Thyroid gland (tissue), 4 donors: Measurements from ENCODE around the gene CD300A. TPM values are rescaled to one million over a fixed set of nuclear protein-coding genes. Genes with fewer than 3 reads are reported as not detected.
A peak's percentile ranks its signal among the peaks of the same experiment; 100 is the strongest.

ENCODE experiments used
- DNase-seq, 2 donors: peaks; one replicate each; pipeline ENCODE4 v3.0.0-alpha.2; 2019
- H3K27ac ChIP-seq, 3 donors: fragments of 200-600 bp; sonication (generic); 1 replicate in 2 of 3; 2 replicates in 1 of 3; pipeline ENCODE4 v1.5.1; 2016 to 2019; ENCODE audit warnings: mild to moderate bottlenecking in 1 of 3, moderate library complexity in 1 of 3
- H3K27me3 ChIP-seq: fragments of 200-600 bp; sonication (generic); one replicate; pipeline ENCODE4 v1.5.1; 2019
- H3K36me3 ChIP-seq, 2 donors: fragments of 200-600 bp; sonication (generic); one replicate each; pipeline ENCODE4 v1.5.1; 2016 to 2019
- H3K4me1 ChIP-seq, 2 donors: fragments of 200-600 bp; sonication (generic); one replicate each; pipeline ENCODE4 v1.5.1; 2017 to 2019
- H3K4me3 ChIP-seq, 3 donors: fragments of 200-600 bp; sonication (generic); replicated peaks in 1 of 3; 1 replicate in 2 of 3; 2 replicates in 1 of 3; pipeline ENCODE4 v1.5.1; 2016; ENCODE audit warnings: mild to moderate bottlenecking in 1 of 3
- H3K9me3 ChIP-seq: fragments of 200-600 bp; sonication (generic); one replicate; pipeline ENCODE4 v1.5.1; 2017
- POLR2A ChIP-seq, 2 donors: fragments of 450-650 bp; IDR thresholded peaks; one replicate each; pipeline ENCODE4 v1.6.1; 2017; ENCODE audit warnings: antibody characterized with exemption in 2 of 2, mild to moderate bottlenecking in 2 of 2, moderate library complexity in 1 of 2
- WGBS, 2 donors: methylation state at CpG; one replicate each; pipeline ENCODE4 v1.1.5; 2017; 5-methylcytosine and 5-hydroxymethylcytosine counted together
- intact Hi-C: fragments of 100-400 bp; cut with DNase I; formaldehyde crosslinking; loops from one replicate; pipeline ENCODE4 v1.15.1; 2023
- total RNA-seq, 4 donors: library from RNA; depleted of rRNA; stranded (reverse); fragments of >200 nt; gene quantifications; one replicate each; pipeline ENCODE4 v1.2.3, GENCODE V29; 2016
- TF ChIP-seq, protein P1 (sequence below), 6 experiments: fragments of 200-600 bp in 3 of 6; fragments of 450-650 bp in 3 of 6; sonication (generic) in 3 of 6; IDR thresholded peaks; one replicate each; pipeline ENCODE4 v1.5.1; 2016 to 2019; ENCODE audit warnings: antibody characterized with exemption in 6 of 6, mild to moderate bottlenecking in 2 of 6, inconsistent platforms in 1 of 6, moderate library complexity in 1 of 6

The CD300A gene
- total RNA-seq, 4 donors from 2014 or later: 0.78 to 5.8 (median 2.1) TPM

GRCh38 chr17:74432424-74432690, 34.1 kb upstream of the CD300A start:
- DNase-seq: no peak
- intact Hi-C loops: no loop called here
- H3K9me3 ChIP-seq: no peaks in the 10 kb centered on the region
- TF ChIP-seq, protein P1, sequence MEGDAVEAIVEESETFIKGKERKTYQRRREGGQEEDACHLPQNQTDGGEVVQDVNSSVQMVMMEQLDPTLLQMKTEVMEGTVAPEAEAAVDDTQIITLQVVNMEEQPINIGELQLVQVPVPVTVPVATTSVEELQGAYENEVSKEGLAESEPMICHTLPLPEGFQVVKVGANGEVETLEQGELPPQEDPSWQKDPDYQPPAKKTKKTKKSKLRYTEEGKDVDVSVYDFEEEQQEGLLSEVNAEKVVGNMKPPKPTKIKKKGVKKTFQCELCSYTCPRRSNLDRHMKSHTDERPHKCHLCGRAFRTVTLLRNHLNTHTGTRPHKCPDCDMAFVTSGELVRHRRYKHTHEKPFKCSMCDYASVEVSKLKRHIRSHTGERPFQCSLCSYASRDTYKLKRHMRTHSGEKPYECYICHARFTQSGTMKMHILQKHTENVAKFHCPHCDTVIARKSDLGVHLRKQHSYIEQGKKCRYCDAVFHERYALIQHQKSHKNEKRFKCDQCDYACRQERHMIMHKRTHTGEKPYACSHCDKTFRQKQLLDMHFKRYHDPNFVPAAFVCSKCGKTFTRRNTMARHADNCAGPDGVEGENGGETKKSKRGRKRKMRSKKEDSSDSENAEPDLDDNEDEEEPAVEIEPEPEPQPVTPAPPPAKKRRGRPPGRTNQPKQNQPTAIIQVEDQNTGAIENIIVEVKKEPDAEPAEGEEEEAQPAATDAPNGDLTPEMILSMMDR (IDR thresholded peaks at IDR 0.05): no peak
- TF ChIP-seq POLR2A (IDR thresholded peaks at IDR 0.05): no peak
- H3K27ac ChIP-seq: peak overlapping the region; percentile 89 to 99 (median 96)
- H3K36me3 ChIP-seq: no peaks in the 10 kb centered on the region
- H3K27me3 ChIP-seq: no peaks in the 10 kb centered on the region
- WGBS, 2 donors: no CpG with 5 or more reads among the region's 33 CpGs
- peak overlapping the region; percentile 63 to 82 (median 74) for H3K4me3 ChIP-seq
- peaks cover 76 to 77% of the 10 kb centered on the region in 2 donors for H3K4me1 ChIP-seq

DNA sequence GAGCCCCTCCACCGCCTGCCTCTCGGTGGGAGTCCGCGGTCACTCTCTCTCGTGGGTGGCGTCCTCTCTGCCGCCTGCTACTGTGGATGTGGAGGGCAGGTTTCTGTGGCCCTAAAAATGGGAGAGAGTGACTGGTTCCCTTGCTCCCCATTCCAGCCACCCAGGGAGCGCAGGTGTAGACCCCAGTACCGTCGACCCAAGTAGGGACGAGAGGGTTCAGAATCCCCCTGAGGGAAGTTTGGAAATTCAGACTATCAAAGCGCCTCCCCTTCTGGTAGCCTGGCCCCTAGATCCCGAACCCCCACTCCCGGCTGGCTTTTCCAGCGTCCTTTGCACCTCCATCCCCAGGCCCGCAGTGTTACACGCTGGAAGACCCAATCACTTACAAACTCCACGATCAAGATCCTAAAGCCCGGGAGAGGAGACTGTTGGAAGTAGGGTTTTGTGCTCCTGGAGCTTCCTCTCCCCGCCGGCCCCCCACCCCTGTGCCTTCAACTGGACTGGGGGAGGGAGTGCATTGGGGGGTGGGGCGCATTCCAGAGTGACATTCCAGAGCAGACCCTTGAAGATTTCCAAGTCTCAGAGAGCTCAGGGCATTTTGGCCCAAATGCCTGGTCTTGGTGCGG, 33.6 kb upstream of the CD300A start:
- 24% methylated on average over 13 to 15 of the region's 23 CpGs for WGBS, 2 donors
- Histone ChIP-seq H3K9me3 (no peaks in the 10 kb centered on the region), H3K4me1 (peaks cover 71 to 75% of the 10 kb centered on the region in 2 donors), H3K4me3 (peak overlapping the region; percentile 63 to 82 (median 74)), H3K27ac (peak overlapping the region; percentile 89 to 99 (median 96)), H3K36me3 (no peaks in the 10 kb centered on the region), H3K27me3 (no peaks in the 10 kb centered on the region)
- intact Hi-C loops: no loop called here
- TF ChIP-seq, protein P1 (IDR thresholded peaks at IDR 0.05): no peak
- TF ChIP-seq POLR2A (IDR thresholded peaks at IDR 0.05): peak; percentile 17 to 47
- peak; percentile 79 to 80 for DNase-seq

DNA sequence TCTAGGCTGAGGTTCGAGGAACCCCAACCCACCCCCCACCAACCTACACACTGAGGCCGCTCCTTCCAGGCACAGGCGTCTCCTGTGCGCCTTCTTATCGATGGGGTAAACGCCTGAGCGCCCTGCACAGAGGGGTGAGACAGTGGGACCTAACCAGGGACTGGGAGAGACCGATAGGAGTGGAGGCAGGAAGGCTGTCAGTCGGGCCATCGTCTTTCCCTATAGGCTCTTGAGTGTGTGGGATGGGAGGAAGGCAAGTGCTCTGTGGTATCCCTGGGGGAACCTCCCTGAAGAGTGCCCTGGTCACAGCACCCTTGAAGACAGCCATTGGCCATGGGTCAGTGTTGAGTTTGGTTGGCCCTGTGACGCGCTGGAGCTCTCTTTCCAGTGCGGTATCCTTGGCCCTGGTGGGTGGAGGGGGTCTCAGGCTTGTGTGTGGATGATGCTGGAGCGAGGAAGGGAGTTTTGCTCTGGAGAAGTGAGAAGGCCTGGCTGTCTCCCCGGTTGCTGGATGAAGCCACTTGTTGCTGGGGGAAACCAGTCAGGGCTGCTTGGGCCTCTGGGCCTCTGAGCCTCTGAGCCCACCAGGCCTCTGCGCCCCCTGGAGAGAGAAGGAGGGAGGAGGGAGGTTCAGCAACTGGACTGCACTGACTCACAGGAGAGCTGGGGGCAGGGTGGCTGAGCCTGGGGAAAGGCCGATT, 32.9 kb upstream of the CD300A start:
- no peaks in the 10 kb centered on the region for H3K9me3 ChIP-seq
- intact Hi-C loops: no loop called here
- WGBS, 2 donors: 24 to 29% methylated on average over 7 to 17 of the region's 17 CpGs
- peak overlapping the region in 2 of 3 donors; percentile 63 to 82 for H3K4me3 ChIP-seq
- no peaks in the 10 kb centered on the region for H3K27me3 ChIP-seq
- DNase-seq: peak; percentile 58 to 67
- H3K27ac ChIP-seq: peak overlapping the region; percentile 89 to 99 (median 96)
- H3K36me3 ChIP-seq: no peaks in the 10 kb centered on the region
- peaks cover 64 to 72% of the 10 kb centered on the region in 2 donors for H3K4me1 ChIP-seq
- TF ChIP-seq, protein P1 (IDR thresholded peaks at IDR 0.05): no peak
- no peak for TF ChIP-seq POLR2A (IDR thresholded peaks at IDR 0.05)

- no peak for DNase-seq
- Histone ChIP-seq H3K36me3 (peaks cover 9 to 12% of the 10 kb centered on the region in 2 donors), H3K27ac (peak overlapping the region; percentile 50 to 99 (median 89)), H3K4me1 (peaks cover 51% of the 10 kb centered on the region in 2 donors), H3K27me3 (no peaks in the 10 kb centered on the region), H3K4me3 (no peak overlapping the region), H3K9me3 (no peaks in the 10 kb centered on the region)
- intact Hi-C loops: no loop called here
- 66 to 75% methylated on average over 5 of the region's 5 CpGs for WGBS, 2 donors
- no peak for TF ChIP-seq POLR2A (IDR thresholded peaks at IDR 0.05)
- TF ChIP-seq, protein P1 (IDR thresholded peaks at IDR 0.05): no peak
Measured at GRCh38 chr17:74435775-74436359, 30.6 kb upstream of the CD300A start.

DNA sequence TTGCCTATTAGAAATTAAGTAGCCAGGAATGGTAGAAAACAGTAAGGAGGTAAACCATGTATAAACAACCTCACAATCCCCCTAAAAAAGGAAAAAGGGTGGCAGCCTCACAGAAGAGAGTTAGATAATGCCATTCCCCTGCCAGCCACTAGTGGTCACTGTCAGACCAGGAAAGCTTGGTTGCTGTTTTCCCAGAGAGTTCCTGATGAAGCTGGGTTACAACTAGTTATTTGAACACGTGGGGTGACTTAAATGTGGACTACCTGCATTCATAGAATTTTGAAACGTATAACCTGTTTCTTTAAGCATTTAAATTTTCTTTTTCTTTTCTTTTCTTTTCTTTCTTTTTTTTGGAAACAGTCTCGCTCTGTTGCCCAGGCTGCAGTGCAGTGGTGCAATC, 28.7 kb upstream of the CD300A start:
- TF ChIP-seq POLR2A (IDR thresholded peaks at IDR 0.05): no peak
- TF ChIP-seq, protein P1 (IDR thresholded peaks at IDR 0.05): peak; percentile 28 to 75 (median 67)
- H3K27ac ChIP-seq: peak overlapping the region in 2 of 3 donors; percentile 50 to 99
- H3K9me3 ChIP-seq: no peaks in the 10 kb centered on the region
- no peak for DNase-seq
- no peaks in the 10 kb centered on the region for H3K27me3 ChIP-seq
- peaks cover 51 to 52% of the 10 kb centered on the region in 2 donors for H3K4me1 ChIP-seq
- H3K36me3 ChIP-seq: peaks cover 10 to 14% of the 10 kb centered on the region in 2 donors
- no peak overlapping the region for H3K4me3 ChIP-seq
- WGBS, 2 donors: 87 to 90% methylated on average over 3 of the region's 3 CpGs
- intact Hi-C loops: no loop called here
